SW 1271 (cell line): ENCODE results near the gene ACO1.

Experiments used
- DNase-seq, 2 experiments: peaks; one replicate each; lab custom pipeline; 2025; lab: John Stamatoyannopoulos, UW

ACO1 gene

DNA sequence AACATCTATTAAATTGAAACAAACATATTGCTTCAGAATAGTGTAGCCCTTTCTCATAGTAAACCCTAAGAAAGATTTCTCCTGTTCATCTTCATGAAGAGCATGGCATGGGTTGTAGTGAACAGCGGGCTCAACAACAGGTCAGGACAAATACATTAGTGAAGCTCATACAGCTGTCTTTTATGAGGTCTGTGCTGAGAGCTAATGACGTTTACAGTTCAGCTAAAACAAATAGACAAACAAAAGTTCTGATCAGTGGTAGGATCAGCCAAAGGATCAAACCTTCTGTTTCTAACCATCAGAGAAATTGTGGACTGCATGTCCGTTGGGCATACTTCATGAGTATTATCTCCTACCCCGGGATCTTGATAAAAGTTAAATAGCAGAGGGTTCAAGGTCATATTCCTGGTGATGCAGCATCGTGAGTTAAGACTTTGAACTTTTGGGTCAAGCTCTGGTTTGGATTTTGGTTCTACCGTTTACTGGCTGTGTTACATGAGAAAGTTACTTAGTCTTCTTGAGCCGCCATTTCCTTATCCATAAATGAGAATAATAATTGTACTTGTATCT is 37.9 kb downstream of the ACO1 start:
- DNase-seq, result no peak

DNA sequence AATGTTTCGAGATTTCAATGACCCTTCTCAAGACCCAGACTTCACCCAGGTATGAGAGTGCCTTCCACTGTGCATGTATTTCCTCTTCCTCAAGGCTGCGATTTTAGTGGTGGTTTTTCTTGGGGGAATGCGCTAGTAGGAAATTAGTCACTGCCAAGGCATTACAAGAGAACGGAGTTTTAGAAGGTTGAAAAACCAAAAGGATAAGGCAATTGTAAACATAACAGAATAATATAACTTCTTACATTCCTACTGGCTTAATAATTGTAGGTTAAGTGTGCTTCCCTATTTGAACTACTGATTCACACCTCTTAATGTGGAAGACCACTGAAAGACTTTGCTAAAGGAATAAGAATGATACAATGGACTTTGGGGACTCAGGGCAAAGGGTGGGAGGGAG is 38.9 kb downstream of the ACO1 start:
- peak in 1 of 2 experiments; percentile 41 for DNase-seq

DNA sequence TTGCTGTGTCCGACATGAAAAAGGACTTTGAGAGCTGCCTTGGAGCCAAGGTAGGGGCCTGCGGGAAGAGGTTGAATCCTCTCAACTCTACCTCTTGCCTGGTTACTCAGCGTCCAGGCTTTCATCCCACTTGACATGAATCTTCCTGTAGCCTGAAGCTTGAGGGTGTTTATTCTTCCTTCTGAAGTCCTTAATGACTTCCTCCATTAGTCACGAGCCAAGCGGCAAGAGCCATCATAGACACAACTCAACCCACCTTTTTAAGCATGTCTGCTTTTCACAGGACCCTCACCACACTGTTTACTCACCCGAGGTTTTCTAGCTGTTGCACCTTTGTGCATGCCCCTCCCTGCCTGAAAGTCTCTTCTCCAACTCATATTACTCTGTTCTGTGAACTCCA is 40.2 kb downstream of the ACO1 start:
- no peak for DNase-seq

DNA sequence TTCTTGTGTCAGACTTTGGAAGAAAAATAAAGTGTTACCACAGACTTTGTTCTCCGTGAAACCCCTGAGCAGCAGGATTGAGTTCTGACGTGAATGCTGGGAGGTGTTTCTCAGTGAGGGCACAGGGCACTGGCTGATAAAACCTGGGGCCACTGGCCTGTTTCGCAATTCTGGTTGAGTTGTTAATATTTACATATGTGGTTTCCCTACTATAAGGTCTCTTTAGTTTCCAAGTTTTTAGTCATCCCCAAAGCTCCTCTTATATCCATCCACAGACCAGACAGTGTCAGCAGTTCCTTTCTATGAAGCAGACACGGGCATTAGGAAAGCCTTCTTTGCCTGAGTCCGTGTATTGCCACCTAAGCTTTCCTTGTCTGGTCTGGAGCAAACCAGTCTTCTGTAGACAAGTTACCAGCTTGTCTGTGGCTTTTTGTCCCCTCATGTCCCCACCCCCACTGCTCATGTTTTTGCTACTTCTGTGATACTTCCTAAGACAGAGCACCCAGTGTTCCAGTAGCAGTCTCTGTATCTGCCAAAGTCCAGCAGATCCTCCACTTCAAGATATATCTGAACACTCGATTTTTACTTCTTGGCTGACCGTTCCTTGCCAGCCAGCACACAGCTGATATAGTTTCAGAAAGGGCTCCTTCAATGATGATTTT is 42.0 kb downstream of the ACO1 start:
- DNase-seq, result no peak

DNA sequence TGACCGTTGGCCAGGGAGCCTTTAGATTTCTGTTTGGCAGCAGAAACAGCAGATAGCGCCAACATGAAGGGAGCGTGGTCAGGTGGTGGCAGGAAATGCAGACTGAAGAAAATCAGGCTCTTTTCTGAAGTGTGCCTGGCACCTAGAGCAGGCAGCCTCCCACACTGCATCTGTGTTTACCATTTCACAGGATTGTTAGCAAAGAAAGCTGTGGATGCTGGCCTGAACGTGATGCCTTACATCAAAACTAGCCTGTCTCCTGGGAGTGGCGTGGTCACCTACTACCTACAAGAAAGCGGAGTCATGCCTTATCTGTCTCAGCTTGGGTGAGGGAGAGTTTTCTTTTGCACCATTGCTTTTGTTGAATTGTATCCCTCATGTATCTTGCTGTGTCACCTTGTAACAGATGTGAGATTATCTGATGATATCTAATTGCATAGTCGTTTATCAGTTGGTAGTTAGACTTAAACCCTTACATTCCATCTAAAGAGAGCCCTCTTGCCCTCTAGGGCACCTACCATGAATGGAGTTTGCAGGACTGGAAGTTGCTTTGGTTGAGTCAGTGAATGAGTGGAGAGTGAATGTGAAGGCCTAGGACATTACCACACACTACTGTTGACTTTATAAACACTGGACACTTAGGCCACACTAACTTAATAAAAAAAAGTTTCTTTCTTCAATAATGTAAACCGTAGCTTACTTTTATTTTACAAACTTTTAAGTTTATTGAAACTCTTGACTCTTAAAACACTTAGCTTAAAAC is 42.8 kb downstream of the ACO1 start:
- no peak for DNase-seq

DNA sequence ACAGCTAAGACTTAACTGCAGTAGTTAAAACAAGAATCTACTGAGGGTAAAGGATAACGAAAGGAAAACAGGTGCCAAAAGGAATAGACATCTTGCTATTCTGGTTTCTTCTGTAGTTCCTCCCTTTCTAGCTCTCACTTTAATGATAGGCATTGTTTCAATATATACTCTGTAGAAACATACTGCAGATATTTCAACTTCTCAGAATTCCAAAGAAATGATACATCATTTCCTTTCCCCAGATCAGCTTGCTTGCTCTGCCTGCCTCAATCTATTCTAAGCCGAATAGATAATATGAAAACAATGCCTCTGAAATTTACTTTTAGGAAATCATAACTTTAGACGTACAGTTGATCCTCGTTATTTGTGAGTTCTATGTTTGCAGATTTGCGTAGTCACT is 46.3 kb downstream of the ACO1 start:
- DNase-seq, result peak in 1 of 2 experiments; percentile 38

DNA sequence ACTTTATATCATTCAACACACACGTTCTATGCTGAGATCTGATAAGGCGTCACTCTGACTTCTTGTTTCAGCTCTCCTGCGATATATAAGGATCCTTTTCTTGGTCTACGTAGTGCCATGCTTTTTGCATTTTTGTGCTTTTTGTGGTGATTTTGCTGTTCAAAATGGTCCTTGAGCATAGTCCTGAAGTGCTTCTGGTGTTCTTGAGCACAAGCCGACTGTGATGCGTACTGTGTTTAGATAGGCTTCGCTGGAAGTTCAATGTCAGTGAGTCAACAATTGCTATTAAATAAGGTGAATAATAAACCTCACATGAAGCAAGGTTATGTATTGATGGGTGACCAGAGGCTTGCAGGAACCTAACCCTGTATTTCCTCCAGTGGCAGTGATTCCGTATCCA is 46.8 kb downstream of the ACO1 start:
- DNase-seq, result no peak

DNA sequence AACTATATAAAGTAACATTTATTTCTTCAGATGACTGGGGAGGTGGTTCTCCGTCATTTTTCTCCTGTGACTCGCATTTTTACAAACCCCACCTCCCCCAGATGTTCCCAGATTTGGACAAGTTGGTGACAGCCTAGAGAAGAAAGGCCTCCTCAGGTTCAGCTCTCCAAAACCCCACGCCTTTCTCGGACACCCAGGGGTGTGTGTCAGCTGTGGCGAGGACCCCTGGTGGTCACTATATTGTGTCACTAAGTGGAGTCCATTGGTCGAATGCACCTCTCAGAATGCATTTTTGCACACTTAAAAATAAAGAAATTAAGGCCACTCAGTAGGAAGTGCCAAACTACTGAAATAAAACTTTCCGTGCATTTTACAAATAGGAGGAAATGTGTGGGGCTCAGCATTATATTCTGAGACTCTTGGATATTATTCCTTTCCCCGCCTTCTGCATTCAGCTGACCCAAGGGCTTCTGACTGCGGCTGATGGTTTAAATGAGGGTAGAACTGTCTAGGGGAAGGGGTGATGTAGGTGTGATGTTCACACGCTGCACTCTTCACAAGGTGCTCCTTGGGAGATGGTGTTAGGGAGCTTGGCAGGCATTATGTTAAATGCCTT is 47.6 kb downstream of the ACO1 start:
- peak in 1 of 2 experiments; percentile 7 for DNase-seq

DNA sequence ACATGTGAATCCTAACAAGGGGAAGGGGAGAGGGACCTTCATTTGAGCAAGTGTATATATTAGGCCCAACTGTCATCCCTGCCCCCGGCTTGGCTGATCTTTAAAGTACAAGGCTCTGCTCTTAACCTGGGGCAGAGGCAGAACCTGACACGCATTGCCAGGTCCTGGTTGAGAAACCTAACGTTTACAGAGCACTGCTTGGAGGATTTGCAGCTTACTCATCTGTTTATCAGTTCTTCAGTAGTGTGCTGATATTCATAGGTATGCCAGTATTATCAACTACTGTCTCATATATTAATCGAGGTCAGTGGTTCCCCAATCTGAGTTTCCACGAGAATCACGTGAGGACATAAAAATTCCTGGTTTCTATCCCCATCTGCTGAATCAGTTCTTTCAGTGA is 50.4 kb downstream of the ACO1 start:
- DNase-seq, result no peak

DNA sequence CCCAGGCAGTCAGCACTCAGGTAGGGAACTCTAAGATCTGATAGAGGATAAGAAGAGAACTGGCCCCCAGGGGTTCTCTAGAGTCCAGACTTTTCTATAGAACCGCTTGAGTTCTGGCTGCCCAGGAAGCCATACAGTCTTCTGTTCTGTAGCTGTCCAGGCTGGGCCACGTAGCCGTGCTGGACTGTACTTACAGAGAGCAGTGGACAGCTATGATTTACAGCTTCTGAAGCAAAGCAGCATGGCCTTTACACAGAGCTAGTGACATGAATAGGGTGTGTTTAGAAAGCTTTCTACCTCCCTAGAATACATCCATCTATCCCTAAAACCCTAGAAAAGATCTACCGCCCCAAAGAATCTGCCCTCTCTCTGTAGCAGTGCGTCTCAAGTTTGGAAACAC is 57.2 kb downstream of the ACO1 start:
- no peak for DNase-seq

DNA sequence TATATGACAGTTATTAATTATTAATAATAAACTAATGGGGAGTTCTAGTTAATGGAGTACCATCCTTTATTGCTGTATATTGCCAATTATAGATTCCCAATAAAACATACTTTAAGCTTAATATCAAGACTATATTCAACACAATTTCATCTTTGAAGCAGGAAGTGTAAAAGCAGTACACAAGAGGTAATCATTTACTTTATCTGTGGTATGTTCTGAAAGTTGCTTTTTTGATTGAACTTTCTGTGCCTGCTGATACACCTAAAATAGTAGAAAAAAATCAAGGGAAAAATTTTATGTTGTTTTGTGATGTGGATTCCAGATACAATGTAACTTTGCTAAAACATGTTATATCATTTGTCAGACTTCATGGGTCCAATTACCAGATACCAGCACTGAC is 58.0 kb downstream of the ACO1 start:
- no peak for DNase-seq

DNA sequence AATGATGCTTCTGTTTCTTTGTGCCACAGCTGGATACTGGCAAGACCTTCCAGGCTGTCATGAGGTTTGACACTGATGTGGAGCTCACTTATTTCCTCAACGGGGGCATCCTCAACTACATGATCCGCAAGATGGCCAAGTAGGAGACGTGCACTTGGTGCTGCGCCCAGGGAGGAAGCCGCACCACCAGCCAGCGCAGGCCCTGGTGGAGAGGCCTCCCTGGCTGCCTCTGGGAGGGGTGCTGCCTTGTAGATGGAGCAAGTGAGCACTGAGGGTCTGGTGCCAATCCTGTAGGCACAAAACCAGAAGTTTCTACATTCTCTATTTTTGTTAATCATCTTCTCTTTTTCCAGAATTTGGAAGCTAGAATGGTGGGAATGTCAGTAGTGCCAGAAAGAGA is 65.5 kb downstream of the ACO1 start:
- DNase-seq, result no peak

DNA sequence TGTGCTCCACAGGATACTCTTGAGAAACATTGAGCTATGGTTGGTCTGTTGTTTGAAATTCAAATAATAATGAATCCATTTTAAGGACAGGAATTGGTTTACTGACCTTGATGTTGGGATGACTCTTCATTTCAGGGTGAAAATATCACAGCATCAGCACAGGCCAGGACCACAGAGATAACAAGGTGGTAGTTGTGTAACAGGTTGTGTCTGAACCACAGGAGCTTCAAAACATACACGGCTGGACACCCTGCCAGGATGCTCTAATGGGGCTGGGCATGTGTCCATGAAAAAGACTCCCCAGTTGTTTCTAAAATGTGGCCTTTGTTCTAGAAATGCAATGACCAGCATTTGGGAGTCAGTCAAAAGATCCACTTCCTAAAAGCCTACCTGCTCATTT is 69.8 kb downstream of the ACO1 start:
- no peak for DNase-seq

DNA sequence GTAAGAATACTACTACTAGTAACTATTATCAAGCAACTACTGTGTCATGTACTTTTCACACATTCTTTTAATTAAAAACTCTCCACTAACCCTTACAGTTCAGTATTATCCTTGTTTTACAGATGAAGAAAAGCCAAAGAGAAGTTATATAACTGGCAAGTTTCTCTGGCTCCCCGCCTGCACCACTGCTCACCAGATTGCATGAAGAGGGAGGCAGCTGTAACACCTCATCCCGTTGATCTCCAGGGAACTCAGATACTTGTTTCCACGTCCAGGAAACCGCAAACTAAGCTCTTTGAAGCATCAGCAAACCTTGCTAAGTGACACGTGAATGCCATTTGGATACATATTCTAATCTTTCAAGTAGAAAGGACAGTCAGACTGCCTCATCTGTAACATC is 71.3 kb downstream of the ACO1 start:
- DNase-seq, result no peak

DNA sequence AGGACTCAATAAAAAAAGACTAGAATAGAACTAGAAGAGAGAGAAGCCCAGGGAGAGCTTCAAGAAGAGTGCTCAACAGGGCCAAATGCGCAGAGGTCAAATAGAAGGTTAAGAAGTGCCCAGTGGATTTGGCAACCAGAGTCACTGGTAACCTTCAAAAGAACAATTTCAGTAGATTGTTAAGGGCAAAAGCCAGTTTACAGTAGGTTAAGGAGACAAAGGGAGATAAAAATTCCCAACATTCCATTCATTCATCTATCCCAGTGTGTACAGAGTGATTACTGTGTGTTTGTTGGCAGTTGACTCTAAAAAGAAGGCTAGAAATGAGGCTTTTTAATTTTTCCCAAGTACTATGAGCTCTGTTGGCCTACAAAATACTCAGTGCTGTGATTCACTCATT is 72.1 kb downstream of the ACO1 start:
- no peak for DNase-seq

DNA sequence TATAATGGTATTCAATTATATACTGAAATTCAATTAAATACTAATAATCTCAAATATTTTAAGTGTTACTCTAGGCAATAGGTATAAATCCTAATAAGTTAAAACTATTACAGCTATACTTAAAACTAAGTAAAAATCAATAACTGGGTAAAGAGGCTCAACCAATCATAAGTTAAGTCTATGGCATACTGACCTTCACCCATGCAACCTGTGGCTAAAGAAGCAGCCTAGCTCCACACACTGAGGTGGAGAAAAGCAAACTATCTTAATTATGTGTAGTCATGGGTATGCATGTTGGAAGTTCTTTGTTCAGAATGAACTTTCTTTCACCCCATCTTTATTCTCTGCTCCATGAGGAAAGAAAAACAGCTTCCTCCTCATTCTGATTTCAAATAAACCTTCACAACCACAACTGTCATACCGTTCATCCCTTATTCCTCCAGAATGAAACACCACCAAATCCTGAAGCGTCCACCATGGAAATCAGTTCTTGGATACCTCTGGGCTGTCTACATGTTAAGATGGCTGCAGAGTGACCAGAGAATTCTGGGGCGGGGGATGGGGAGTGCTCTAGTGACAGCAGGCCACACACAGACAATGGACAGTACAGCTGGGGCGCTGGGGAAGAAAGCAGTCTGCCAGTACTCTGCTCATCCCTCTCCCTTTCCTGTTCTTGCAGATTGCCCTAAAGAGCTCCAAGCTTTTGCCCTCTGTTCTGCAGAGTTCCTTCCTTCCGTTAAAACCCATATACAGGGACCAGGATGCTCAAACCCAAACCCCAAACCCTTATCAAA is 79.3 kb downstream of the ACO1 start:
- DNase-seq, result no peak

DNA sequence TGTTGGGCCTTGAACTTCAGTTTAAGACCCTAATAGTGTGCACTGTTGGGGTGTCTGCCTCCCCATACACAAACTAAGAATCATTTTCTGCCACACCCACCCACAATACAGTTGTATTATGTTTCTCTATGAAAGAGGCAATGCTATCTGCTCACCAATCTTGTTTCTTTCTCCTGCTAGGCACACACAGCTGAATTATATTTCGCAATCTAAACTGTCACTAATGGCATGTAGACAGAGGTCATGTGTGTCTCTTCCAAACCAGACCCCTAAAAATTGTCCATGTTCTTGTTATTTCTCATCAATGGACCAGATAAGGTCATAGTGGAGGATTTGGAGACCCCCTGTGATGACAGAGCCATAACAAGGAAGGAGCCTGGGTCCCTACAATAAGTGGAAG is 84.3 kb downstream of the ACO1 start:
- DNase-seq, result no peak

DNA sequence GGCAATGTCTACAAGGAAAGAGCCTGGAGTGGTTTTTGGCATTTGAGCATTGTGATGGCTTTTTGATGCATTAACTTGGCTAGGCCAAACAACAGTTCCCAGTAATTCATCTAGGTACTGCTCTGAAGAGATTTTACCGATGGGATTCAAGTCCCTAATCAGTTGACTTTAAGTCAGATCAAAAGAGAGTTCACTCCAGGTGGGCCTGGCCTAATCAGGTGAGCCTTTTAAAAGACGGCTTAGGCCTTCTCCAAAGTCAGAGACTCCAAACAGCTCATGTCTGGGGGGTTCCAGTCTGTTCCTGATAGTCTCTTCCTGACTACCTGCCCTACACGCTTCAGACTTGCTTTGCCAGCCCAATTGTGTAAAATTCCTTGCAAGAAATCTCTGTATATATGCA is 87.9 kb downstream of the ACO1 start:
- no peak for DNase-seq

DNA sequence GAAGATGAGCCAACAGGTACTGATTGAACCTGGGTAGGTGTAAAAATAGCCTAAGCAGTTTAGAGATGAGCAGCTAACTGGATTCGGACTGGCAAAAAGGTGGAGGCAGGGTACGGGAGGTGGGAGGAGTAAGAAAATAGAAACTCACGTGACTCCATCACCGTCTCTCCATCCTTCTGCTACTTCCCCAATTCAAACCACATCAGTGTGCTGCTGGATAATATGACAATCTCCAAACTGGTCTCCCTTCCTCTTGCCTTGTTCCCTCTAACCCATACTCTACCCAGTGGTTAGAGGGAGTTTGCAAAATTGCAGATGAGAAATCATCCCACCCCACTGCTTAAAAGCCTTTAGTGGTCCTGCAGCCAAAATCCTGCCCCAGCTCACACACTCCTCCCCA is 98.9 kb downstream of the ACO1 start:
- DNase-seq, result no peak

DNA sequence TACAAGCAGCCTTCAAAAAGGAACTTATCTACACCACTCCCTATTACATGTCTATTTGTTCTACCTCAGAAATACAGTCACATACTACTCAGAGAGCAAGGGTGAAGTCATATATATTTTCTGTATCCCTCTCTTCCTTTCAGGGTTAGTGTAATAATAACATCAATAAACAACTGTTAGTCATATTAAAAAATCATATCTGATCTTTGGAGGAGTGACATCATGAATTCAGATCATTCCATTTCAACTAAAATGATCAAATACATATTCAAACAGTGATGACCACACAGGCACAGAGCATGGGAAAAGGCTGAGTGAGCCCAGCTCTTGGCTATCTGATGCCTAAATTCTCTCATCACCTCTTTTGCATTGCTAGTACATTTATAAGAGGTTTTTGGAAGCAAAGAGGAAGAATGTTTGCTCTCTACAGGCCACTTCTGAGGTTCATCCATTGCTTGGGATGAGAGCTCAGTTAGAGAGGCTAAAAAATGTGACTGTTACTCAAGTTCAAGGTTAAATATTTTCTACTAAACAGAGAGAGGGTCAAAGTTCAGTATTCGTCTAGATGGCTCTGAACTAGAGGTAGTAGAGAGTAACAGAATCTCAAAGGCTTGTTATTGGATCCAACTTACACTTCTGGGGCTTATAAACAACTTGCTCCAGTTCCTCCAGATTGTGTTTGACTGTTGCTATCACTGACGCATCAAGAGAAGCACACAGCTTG is 102.6 kb downstream of the ACO1 start:
- DNase-seq, result no peak

DNA sequence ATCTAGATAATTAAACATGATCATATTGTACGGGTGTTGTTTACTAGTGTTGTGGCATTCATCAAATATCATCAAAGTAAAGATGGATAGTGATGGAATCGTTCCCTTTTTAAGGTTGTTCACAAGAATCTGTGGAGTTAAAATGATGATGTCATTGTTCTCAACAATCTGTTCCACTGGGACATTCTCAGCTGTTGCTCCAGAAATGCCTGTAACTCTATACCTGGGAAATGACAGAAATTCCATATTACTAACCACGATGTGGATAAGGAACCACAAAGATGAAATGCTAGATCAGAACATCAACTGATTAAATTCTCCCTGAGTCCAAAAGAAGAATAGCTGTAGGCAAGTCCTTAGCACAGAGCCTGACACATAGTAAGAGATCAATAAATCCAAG is 103.5 kb downstream of the ACO1 start:
- DNase-seq, result no peak

DNA sequence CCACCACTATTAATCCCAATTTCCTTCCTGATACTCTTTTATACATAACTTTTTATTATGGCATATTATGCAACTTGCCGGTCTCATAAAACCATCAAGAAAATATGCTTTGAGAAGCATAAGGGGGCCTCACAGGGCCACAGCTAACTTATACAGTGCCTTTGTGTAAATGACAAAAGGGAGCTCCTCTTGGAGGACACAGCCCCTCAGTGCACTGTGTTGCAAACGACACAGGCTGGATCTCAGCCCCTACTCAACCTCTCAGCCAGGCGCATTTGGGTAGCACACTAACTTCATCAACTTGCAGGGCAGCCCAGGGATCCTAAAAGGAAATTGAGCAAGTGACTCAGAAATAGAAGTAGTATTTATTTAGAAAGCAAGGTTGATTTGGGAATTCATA is 106.2 kb downstream of the ACO1 start:
- no peak for DNase-seq
